ENCODE results near the gene FRMD8. TPM values are rescaled to one million over a fixed set of nuclear protein-coding genes. Genes with fewer than 3 reads are reported as not detected.
A peak's percentile ranks its signal among the peaks of the same experiment; 100 is the strongest.

FRMD8 gene
- polyA plus RNA-seq, 1 donor (not counting 4 experiments of a cell fraction or from before 2014, with no cell fraction given), result 24.1 TPM

GRCh38 chr11:65381716-65382032, 4.8 kb upstream of the FRMD8 start:
- H3K4me2 ChIP-seq (ENCODE audit: control insufficient read depth, extremely low read depth, insufficient read depth, low read depth, low read length), result peak overlapping the region; percentile 67
- H3K79me2 ChIP-seq (ENCODE audit: control insufficient read depth, insufficient read depth, low read length), result peaks cover 2% of the 10 kb centered on the region
- peak overlapping the region; percentile 84 for H3K9ac ChIP-seq (ENCODE audit: control insufficient read depth, extremely low read depth, insufficient read depth, low read length)
- H4K20me1 ChIP-seq (ENCODE audit: control insufficient read depth, extremely low read depth, insufficient read depth, low read length), result no peaks in the 10 kb centered on the region
- dilution Hi-C loops (cut with MboI; ENCODE audit: extremely low pct_ligation_motif_present, low sequenced_read_pairs), result no loop called here
- no peaks in the 10 kb centered on the region for H3K9me1 ChIP-seq (ENCODE audit: control insufficient read depth, extremely low read depth, insufficient read depth, low read length)
- H3K27ac ChIP-seq (ENCODE audit: control insufficient read depth, insufficient read depth, low read length), result peak overlapping the region; percentile 95
- no peaks in the 10 kb centered on the region for H3K27me3 ChIP-seq (ENCODE audit: control insufficient read depth, extremely low read depth, insufficient read depth, low read length)
- FAIRE-seq (peak; percentile 51), DNase-seq (ENCODE audit: low read depth, low spot score) (peak; percentile 55)
- H3K9me3 ChIP-seq (ENCODE audit: control insufficient read depth, low read depth, low read length), result no peaks in the 10 kb centered on the region
- H3K36me3 ChIP-seq (ENCODE audit: control insufficient read depth in 2 of 2, extremely low read depth in 1 of 2, insufficient read depth in 2 of 2, low read length in 2 of 2), result no peaks in the 10 kb centered on the region
- peaks cover 39% of the 10 kb centered on the region for H3K4me1 ChIP-seq (ENCODE audit: control insufficient read depth, extremely low read depth, insufficient read depth, low read length)
- H2AFZ ChIP-seq (ENCODE audit: control insufficient read depth, low read length), result peak overlapping the region; percentile 70
- peak overlapping the region in 2 of 3 experiments; percentile 29 to 36 for H3K4me3 ChIP-seq (ENCODE audit: control insufficient read depth in 2 of 3, extremely low read depth in 1 of 3, insufficient read depth in 2 of 3, low read depth in 1 of 3, low read length in 3 of 3)
- TF ChIP-seq EZH2 (IDR thresholded peaks at IDR 0.05; ENCODE audit: low read length), result no peak
- TF ChIP-seq, protein P1, sequence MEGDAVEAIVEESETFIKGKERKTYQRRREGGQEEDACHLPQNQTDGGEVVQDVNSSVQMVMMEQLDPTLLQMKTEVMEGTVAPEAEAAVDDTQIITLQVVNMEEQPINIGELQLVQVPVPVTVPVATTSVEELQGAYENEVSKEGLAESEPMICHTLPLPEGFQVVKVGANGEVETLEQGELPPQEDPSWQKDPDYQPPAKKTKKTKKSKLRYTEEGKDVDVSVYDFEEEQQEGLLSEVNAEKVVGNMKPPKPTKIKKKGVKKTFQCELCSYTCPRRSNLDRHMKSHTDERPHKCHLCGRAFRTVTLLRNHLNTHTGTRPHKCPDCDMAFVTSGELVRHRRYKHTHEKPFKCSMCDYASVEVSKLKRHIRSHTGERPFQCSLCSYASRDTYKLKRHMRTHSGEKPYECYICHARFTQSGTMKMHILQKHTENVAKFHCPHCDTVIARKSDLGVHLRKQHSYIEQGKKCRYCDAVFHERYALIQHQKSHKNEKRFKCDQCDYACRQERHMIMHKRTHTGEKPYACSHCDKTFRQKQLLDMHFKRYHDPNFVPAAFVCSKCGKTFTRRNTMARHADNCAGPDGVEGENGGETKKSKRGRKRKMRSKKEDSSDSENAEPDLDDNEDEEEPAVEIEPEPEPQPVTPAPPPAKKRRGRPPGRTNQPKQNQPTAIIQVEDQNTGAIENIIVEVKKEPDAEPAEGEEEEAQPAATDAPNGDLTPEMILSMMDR (optimal IDR thresholded peaks at IDR 0.05 in 1 of 3, IDR thresholded peaks at IDR 0.05 in 1 of 3, conservative IDR thresholded peaks at IDR 0.05 in 1 of 3; ENCODE audit: extremely low read depth in 1 of 3, insufficient read depth in 2 of 3, low read length in 3 of 3), result no peak

GRCh38 chr11:65382033-65382803, 4.2 kb upstream of the FRMD8 start, which contains the start of gene SLC25A45:
SLC25A45 (minus strand) TSS chr11:65382646; CDS start chr11:65381951, 695 bp downstream.
- H3K27ac ChIP-seq (ENCODE audit: control insufficient read depth, insufficient read depth, low read length), result peak within 1 kb of the TSS; percentile 95
- FAIRE-seq, result peak; percentile 56
- TF ChIP-seq, protein P1 (optimal IDR thresholded peaks at IDR 0.05 in 1 of 3, IDR thresholded peaks at IDR 0.05 in 1 of 3, conservative IDR thresholded peaks at IDR 0.05 in 1 of 3; ENCODE audit: extremely low read depth in 1 of 3, insufficient read depth in 2 of 3, low read length in 3 of 3), result peak; percentile 83 to 97 (median 89)
- no peak for TF ChIP-seq EZH2 (IDR thresholded peaks at IDR 0.05; ENCODE audit: low read length)
- H3K27me3 ChIP-seq (ENCODE audit: control insufficient read depth, extremely low read depth, insufficient read depth, low read length), result no peaks in the 10 kb centered on the region
- H2AFZ ChIP-seq (ENCODE audit: control insufficient read depth, low read length), result peak within 1 kb of the TSS; percentile 70
- peak; percentile 96 for DNase-seq (ENCODE audit: low read depth, low spot score)
- peak within 1 kb of the TSS; percentile 88 for H3K4me2 ChIP-seq (ENCODE audit: control insufficient read depth, extremely low read depth, insufficient read depth, low read depth, low read length)
- peak within 1 kb of the TSS; percentile 84 for H3K9ac ChIP-seq (ENCODE audit: control insufficient read depth, extremely low read depth, insufficient read depth, low read length)
- dilution Hi-C loops (cut with MboI; ENCODE audit: extremely low pct_ligation_motif_present, low sequenced_read_pairs), result no loop called here
- H3K36me3 ChIP-seq (ENCODE audit: control insufficient read depth in 2 of 2, extremely low read depth in 1 of 2, insufficient read depth in 2 of 2, low read length in 2 of 2), result no peaks in the 10 kb centered on the region
- H3K79me2 ChIP-seq (ENCODE audit: control insufficient read depth, insufficient read depth, low read length), result peaks cover 6% of the 10 kb centered on the region
- no peaks in the 10 kb centered on the region for H4K20me1 ChIP-seq (ENCODE audit: control insufficient read depth, extremely low read depth, insufficient read depth, low read length)
- peak within 1 kb of the TSS; percentile 22 to 47 (median 41) for H3K4me3 ChIP-seq (ENCODE audit: control insufficient read depth in 2 of 3, extremely low read depth in 1 of 3, insufficient read depth in 2 of 3, low read depth in 1 of 3, low read length in 3 of 3)
- H3K4me1 ChIP-seq (ENCODE audit: control insufficient read depth, extremely low read depth, insufficient read depth, low read length), result peaks cover 40% of the 10 kb centered on the region
- H3K9me3 ChIP-seq (ENCODE audit: control insufficient read depth, low read depth, low read length), result no peaks in the 10 kb centered on the region
- H3K9me1 ChIP-seq (ENCODE audit: control insufficient read depth, extremely low read depth, insufficient read depth, low read length), result no peaks in the 10 kb centered on the region
